NAMALWA (cell line): Measurements from ENCODE around the gene BRD9.
"Not testable (repeated sequence)": the region's sequence is repeated elsewhere in the genome, so short reads cannot be mapped to it uniquely, and the experiment has no call there.

Experiments
- DNase-seq: peaks from one replicate; pipeline ENCODE4 v3.0.0-alpha.2; 2015; ENCODE audit warnings: low spot score

BRD9 gene

DNA sequence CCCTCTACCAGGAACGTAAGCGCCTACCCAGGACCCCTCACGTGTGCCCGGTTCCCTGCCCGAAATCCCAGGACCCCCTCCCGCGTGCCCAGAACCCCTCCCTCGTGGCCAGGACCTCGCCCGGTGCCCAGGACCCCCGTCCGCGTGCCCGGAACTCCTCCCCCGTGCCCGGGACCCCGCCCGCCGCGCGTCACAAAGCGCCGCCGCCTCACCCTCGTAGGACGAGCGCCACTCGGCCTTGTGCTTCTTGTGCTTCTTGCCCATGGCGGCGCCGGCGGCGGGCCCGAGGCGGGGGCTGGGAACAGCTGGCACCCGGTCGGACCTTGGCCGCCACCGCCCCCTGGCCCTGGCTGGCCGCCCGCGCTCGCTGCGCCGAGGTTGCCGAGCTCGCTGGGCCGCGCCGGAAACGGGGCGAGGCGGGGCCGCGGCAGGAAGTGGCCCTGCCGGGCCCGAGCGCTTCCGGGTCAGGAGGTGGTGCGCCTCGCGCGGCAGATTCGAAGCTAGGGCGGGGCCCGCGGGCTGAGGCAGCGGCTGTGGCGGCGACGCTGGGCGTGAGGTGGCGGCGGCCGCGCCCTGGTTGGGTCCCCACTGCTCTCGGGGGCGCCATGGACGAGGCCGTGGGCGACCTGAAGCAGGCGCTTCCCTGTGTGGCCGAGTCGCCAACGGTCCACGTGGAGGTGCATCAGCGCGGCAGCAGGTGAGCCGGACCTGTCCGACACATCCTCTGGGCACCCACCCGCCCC is at the start of gene BRD9, which contains the start of gene TRIP13:
Gene BRD9, minus strand, starts transcription at position 408 of the 743 bp plus-strand sequence. Its CDS starts 144 bp downstream, at position 264.
Gene TRIP13, plus strand, starts transcription at position 491 of the 743 bp plus-strand sequence. Its CDS starts 115 bp downstream, at position 606.
- peak; percentile 95 for DNase-seq

DNA sequence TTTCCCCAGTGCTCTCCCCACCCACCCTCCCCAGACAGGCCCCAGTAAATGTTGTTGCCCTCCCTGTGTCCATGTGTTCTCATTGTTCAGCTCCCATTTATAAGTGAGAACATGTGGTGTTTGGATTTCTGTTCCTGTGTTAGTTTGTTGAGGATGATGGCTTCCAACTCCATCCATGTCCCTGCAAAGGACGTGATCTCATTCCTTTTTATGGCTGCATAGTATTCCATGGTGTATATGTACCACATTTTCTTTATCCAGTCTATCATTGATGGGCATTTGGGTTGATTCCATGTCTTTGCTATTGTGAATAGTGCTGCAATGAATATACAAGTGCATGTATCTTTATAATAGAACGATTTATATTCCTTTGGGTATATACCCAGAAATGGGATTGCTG is 48.1 kb upstream of the BRD9 start:
- DNase-seq = not testable (repeated sequence)

DNA sequence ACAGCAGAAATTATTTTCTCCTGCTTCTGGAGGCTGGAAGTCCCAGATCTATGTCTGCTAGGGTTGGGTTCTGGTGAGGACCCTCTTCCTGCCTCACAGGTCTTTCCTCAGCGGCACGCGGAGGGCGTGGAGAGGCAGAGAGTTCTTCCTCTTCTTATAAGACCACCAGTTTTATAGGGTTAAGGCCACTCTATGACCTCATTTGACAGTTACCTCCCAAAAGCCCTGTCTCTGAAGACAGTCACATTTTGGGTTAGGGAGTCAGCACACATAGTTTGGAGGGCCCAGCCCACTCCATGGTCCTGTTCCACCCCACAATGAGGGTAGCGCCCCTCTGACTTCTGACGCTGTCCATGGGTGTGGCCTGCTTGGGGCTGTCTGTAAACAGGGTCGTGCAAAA is 46.8 kb upstream of the BRD9 start:
- no peak for DNase-seq

DNA sequence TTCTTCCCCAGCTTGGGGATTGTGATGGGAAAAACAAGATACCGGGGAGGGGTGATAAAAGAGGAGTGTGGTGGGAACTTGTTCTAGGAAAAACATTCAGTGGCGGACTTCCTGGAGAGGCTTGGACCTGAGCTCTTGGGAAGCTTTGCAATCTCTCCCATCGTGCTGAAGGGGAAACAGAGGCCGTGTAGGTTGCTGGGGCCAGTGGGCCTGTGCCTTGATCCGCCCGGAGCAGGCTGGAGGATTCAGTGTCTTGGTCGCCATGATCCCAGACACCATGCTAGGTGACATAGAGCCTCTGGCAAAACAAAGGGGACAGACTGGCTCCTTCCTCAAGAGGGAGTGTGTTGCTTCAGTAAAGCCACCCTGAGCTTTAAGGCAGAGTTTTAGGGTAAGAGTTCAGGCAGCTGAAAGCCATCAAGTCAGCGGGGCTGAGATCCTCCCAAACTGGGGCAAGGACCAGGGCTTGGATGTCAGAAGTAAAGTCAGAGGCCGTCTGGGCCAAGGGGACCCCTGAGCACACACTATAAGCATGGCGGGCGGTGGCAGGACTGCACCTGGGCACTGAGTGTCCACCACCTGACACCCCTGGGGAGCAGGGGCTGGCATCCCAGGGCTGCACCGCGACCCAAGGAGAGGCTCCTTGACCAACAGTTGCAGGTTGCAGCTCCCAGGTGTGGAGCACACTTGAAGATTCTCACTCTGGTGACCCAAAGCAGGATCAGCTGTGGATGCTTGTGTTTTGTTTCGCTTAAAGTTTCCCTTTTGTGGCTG is 44.7 kb upstream of the BRD9 start:
- no peak for DNase-seq

DNA sequence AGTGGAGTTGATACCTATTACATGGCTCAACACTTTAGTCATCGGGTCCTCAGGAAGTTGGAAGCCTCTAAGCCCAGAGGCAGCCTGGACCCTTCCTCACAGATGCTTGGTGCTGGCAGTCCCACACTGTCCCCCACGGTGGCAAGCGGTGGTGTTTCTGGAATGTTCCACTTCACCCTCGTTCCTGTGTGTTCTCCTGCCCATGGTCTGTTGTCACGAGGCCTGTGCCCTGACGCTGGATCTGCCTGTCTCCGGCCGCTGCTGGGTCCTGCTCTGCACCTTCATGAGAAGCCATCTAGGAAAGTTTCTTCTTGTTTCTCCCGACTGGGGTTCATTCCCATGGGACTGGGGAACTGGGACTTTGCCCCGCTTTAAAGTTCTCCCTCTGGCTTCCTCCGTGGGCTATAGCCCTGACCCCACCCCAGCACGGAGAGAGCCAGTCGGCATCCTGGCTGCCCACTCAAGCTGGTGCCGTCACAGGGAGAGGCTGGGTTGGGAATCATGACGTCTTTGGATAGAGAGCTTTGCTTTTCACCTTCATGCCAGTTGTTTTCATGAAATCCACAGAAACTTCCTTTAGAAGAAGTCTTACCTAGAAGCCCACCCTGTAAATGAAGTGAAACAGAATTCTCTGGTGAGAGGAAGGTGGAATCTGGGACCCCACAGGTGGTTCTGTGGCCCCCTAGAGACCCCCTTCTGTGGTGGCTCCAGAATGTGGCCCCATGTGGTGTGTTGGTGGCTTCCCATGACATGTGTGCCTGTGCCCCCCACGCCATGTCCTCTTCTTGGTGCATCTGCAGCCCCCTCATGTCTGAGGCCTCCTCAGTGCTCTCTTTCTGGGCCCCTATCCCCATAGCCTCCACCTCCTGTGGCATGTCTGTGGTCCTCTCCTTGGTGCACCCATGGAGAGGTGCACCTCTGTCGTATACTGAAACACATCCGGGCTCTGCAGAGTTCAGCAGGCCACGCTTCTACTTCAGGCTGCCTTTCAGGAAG is 43.8 kb upstream of the BRD9 start:
- no peak for DNase-seq

DNA sequence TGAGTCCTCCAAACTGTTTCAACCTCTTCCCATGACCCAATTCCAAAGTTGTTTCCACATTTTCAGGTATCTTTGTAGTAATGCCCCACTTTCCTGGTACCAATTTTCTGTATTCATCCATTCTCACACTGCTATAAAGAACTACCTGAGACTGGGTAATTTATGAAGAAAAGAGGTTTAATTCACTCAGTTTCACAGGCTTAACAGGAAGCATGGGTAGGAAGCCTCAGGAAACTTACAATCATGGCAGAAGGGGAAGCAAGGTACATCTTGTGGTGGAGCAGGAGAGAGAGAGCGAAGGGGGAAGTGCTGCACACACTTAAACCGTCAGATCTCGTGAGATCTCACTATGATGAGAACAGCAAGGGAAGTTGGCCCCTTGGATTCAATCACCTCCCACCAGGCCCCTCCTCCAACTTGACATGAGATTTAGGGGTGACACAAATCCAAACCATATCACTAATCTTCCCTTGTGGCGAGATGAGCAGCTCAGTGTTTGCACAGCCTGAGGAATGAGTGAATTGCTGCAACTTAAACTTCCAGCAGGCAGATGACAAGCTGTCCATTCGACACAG is 43.0 kb upstream of the BRD9 start:
- DNase-seq = no peak

DNA sequence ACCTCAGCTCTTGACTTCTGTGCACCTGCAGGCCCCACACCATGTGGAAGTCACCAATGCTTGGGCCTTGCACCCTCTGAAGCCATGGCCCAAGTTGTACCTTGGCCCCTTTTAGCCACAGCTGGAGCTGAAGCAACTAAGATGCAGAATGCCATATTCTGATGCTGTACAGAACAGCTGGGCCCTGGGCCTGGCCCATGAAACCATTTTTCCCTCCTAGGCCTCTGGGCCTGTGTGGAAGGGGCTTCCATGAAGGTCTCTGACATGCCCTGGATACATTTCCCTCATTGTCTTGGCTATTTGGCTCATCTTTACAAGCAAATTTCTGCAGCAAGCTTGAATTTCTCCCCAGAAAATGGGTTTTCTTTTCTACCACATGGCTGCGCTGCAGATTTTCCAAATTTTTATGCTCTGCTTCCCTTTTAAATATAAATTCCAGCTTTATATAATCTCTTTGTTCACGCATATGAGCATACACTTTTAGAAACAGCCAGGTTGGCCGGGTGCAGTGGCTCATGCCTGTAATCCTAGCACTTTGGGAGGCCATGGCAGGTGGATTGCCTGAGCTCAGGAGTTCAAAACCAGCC is 41.9 kb upstream of the BRD9 start:
- DNase-seq = not testable (repeated sequence)

DNA sequence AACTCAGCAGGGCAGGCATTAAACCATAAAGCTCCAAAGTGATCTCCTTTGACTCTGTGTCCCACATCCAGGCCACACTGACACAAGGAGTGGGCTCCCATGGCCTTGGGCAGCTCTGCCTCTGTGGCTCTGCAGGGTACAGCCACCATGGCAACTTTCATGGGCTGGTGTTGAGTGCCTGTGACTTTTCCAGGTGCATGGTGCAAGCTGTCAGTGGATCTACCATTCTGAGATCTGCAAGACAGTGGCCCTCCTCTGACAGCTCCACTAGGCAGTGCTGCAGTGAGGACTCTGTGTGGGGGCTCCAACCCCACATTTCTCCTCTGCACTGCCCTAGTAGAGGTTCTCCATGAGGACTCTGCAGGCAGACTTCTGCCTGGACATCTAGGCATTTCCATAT is 41.4 kb upstream of the BRD9 start:
- not testable (repeated sequence) for DNase-seq

DNA sequence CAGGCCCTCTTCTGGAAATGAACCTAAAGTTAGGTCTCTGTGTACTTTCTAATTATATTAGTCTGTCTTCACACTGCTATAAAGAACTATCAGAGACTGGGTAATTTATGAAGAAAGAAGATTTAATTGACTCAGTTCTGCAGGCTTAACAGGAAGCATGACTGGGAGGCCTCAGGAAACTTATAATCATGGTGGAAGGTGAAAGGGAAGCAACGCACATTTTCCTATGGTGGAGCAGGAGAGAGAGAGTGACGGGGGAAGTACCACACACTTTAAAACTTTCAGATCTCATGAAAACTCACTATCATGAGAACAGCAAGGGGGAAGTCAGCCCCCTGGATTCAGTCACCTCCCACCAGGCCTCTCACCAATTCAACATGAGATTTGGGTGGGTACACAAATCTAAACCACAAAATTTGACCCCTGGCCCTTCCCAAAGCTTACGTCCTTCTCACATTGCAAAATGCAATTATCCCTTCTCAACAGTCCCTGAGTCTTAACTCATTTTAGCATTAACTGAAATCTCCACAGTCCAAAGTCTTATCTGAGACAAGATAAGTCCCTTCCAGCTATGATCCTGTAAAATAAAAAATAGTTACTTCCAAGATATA is 40.8 kb upstream of the BRD9 start:
- no peak for DNase-seq

DNA sequence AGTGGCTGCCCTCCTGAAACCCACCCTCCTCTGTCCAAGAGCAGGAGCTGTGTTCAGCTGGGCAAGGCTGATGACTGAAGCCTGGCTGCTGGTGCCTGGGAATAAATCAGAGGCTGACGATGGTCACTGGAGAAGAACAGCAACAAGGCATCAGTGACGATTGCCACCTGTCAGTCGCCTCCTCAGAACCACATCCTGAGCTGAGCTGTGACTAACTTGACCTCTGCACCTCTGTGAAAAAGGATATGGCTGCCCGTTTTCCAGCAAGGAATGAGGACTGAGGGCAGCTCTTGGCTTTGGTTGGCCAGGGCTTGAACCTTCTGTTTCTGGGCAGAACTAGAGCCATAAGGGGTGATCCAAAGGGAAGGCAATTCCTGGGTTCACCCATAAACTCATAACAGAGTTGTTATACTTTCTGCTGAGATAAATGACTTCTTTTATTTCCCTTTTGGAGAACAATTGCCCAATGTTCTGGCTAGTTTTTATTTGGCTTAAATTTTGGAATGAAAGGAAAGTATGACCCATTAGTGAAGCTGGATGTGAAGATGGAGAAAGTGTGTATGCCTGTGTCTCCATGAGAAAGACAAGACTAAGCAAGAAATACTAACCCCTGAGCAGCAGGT is 40.1 kb upstream of the BRD9 start:
- DNase-seq = no peak

DNA sequence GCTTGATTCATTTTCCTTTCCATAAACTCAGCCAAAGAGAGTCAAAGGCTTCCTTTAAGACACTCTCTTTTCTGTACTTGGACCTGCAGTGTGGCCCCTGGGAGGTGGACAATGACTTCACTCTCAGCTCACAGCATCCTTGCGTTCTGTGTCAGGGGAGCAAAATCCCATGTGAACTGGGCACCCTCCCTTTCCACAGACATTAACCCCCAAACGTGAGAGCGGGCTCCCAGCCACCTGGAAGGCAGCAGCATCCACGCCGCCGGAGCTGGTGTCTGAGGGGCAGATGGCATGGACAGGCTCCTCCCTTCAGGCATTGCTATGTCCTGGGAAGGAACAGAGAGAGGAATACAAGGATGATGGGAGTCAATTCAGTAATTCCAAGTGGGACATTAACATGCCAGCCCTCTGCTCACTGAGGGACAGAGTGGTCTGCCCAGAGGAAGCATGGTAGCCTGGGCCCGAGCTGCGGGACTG is 39.6 kb upstream of the BRD9 start:
- DNase-seq = no peak

DNA sequence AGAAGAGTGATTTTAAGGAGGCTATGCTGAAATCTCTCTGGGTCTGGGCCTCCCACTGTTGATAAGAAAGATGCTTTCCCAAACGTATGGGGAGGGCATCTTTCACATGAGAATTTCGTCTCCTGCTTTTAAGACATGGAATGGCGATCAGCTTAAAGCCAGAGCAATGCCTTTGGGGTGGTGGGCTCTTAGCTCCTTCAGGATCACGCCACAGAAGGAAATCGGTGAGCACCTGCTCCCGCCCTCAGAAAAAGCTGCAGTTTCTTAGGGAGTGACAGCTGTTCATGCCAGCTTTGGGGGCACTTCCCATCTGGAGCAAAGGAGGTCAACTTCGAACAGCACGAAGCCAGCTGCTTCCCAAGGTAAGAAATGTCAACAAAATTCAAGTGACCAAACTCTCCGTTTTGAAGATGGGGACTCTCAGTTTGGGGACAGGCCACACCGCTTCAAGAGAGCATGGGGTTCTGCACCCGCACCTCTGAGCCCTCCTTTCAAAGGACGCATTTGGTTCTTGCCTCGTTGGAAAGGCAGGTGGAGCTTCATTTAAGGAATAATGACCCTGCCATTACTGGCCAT is 39.1 kb upstream of the BRD9 start:
- no peak for DNase-seq

DNA sequence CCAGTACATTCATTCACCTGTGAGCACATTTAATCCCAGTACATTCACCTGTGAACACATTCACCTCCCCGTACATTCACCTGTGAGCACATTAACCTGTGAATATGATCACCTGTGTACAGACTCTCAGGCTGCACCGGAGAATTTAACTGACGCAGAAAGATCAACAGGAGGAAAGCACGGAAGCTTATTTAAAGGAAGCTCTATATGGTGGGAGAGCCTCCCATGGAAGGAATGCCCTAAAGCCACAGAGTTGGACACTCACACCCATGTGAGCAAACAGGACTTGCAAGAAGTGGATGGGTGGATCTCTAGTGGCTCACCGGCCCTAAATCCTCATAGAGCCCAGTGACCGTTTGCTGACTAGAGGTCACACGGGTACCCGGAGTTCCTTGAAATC is 38.3 kb upstream of the BRD9 start:
- DNase-seq = no peak

DNA sequence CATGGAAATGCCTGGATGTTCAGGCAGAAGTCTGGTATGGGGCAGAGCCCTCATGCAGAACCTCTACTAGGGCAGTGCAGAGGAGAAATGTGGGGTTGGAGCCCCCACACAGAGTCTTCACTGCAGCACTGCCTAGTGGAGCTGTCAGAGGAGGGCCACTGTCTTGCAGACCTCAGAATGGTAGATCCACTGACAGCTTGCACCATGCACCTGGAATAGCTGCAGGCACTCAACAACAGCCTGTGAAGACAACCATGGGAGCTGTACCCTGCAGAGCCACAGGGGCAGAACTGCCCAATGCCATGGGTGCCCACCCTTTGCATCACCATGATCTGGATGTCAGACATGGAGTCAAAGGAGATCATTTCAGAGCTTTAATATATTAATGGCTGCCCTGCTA is 37.0 kb upstream of the BRD9 start:
- DNase-seq = no peak

DNA sequence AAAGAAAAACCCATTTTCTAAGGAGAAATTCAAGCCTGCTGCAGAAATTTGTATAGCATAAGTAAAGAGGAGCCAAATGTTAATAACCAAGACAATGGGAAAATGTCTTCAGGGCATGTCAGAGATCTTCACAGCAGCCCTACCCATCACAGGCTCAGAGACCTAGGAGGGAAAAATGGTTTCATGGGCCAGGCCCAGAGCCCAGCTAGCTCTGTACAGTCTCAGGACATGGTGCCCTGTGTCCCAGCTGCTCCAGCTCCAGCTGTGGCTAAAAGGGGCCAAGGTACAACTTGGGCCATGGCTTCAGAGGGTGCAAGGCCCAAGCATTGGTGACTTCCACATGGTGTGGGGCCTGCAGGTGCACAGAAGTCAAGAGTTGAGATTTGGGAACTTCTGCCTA is 36.6 kb upstream of the BRD9 start:
- DNase-seq = not testable (repeated sequence)

DNA sequence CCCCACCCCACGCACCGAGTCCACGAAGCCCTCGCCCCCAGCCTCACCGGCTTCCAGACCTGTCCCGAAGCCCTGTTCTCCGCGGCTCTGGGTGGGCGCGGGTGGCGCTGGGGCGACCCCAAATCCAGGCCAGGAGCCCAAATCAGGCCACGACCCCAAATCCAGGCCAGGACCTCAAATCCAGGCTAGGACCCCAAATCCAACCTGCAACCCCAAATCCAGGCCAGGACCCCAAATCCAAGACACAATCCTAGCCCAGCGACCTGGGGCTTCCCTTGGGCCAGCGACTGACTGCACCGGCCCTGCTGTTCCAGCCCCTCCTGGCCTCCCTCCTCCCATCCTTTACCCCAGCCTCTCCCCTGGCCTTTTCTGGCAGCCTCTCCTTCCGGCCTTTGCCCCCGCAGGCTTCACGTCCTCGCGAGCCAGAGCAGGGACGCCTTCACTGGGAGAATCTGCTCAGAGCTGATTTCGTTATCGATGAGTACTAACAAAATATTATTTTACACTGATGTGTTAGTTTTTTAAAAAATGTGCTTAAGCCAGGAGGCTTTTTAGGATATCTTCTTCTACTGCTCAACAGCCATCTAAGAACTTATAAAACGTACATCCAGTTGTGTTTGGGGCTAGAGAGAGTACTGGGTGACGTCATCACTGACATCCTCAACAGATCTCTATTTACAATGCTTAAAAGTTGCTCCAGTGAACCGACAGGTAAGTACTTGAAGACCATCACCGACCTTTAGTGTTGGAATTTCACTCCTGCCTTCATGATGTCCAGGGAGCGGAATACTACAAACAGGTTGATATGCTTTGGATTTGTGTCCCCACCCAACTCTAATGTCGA is 34.8 kb upstream of the BRD9 start:
- no peak for DNase-seq

DNA sequence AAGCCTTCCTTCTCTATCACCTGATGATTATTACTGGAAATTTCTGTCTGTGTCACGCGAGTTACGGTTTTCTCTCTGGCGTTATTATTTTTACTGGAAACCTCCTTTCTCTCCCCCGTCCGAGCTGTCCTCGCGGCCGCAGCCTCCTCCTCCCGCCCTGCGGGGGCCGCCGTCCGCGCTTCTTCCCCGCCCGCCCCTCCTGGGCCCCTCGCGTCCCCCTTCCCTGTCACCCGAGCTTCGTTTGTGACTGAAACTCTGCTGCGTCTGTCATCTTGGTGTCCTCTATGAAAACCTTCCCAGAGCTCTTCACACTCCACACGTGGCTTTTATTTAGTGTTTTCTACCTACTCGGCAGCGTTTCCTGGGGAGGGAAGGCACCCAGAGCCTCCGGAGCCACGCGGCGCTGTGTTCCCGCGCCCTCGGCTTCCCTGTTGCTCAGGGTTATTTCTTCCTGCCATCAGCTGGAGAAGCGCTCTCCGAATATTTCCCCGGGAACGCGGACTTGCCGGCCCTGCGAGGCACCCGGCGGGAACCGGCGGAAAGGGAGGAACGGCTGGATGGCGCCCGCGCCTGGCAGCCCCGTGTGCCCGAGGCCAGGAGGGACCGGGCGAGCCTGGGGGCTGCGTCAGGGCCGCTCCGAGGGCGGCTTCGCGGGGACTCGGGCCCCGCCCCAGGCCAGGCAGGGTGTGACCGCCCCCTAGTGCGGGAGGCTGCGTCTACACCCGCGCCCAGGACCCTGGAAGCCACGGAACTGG is 34.0 kb upstream of the BRD9 start:
- DNase-seq = no peak

DNA sequence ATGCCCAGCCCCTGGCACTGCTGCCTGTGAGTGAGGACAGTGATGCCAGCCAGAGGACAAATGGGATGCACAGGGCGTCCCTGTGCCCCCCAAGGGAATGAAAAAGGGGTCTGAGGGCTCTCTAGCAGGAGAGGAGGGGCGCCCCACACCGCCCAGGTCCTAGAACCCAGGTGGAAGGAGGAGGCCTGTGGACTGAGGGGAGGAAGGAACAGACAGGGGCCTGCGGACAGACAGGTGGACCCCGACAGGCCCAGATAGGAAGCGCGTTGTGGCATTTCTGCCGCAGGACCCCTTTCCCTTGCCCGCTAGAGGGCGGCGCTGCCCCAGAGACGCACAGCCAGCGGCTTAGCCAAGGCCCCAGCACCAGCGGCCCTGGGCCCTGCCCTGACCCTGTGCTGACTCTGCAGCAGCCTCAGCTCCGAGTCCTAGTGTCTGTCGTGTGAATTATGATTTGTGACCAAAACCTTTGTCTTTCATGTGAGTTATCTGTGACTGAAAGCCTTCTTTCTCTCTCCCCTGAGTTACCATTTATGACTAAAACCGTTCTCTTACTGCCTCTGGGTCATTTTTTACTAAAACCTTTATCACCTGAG is 30.8 kb upstream of the BRD9 start:
- DNase-seq = peak; percentile 93
